CD8-positive, alpha-beta memory T cell (primary cell): ENCODE data around the gene MS4A4A. TPM values are rescaled to one million over a fixed set of nuclear protein-coding genes. Genes with fewer than 3 reads are reported as not detected.

Source experiments
- CTCF ChIA-PET: fragments of 350-600 bp; sonication (Branson Sonifier 250); formaldehyde crosslinking; loops from one replicate; lab custom pipeline; 2021; ENCODE audit warnings: antibody characterized with exemption; lab: Charles Lee
- POLR2A ChIA-PET: fragments of 350-600 bp; sonication (Branson Sonifier 250); formaldehyde crosslinking; loops from one replicate; lab custom pipeline; 2021; ENCODE audit warnings: antibody characterized with exemption; lab: Charles Lee
- DNase-seq, 5 donors: peaks; one replicate each; pipeline versions ENCODE4 v3.0.0 to v3.0.0-alpha.2; 2020 to 2022; ENCODE audit warnings: mixed read lengths in 1 of 5
- H3K27ac ChIP-seq: one replicate; pipeline ENCODE4 v1.7.0; 2013; ENCODE audit warnings: low read depth, mild to moderate bottlenecking, low read length, moderate library complexity
- H3K27me3 ChIP-seq: 2 replicates; pipeline ENCODE4 v1.7.0; 2013; ENCODE audit warnings: low read length, mild to moderate bottlenecking; ENCODE audit not compliant: insufficient read depth, poor library complexity, severe bottlenecking
- H3K36me3 ChIP-seq: 2 replicates; pipeline ENCODE4 v1.7.0; 2013; ENCODE audit warnings: mild to moderate bottlenecking, low read length, moderate library complexity; ENCODE audit not compliant: insufficient read depth
- H3K4me1 ChIP-seq: 2 replicates; pipeline ENCODE4 v1.7.0; 2013; ENCODE audit warnings: mild to moderate bottlenecking, low read length, moderate library complexity; ENCODE audit not compliant: insufficient read depth
- H3K4me3 ChIP-seq: 2 replicates; pipeline ENCODE4 v1.7.0; 2013; ENCODE audit warnings: mild to moderate bottlenecking, low read length
- H3K9me3 ChIP-seq: 2 replicates; pipeline ENCODE4 v1.7.0; 2013; ENCODE audit warnings: mild to moderate bottlenecking, low read length
- H3K27ac Mint-ChIP-seq, 8 donors: one replicate each; pipeline ENCODE4 v1.8.0; 2020 to 2021; ENCODE audit warnings: mixed read lengths in 8 of 8, mild to moderate bottlenecking in 6 of 8, inconsistent platforms in 3 of 8, moderate library complexity in 3 of 8
- H3K27me3 Mint-ChIP-seq, 2 donors: one replicate each; pipeline ENCODE4 v1.8.0; 2020 to 2021; ENCODE audit warnings: mixed read lengths in 2 of 2, mild to moderate bottlenecking in 1 of 2, moderate library complexity in 1 of 2
- H3K36me3 Mint-ChIP-seq, 3 donors: one replicate each; pipeline ENCODE4 v1.8.0; 2020 to 2021; ENCODE audit warnings: mixed read lengths in 3 of 3, inconsistent platforms in 1 of 3, mild to moderate bottlenecking in 1 of 3
- H3K4me1 Mint-ChIP-seq, 3 donors: one replicate each; pipeline ENCODE4 v1.8.0; 2020 to 2021; ENCODE audit warnings: mixed read lengths in 3 of 3, inconsistent platforms in 1 of 3, mild to moderate bottlenecking in 1 of 3
- H3K4me3 Mint-ChIP-seq, 7 donors: one replicate each; pipeline ENCODE4 v1.8.0; 2020 to 2021; ENCODE audit warnings: mixed read lengths in 7 of 7, mild to moderate bottlenecking in 6 of 7, moderate library complexity in 4 of 7, inconsistent platforms in 2 of 7
- H3K9me3 Mint-ChIP-seq, 5 donors: one replicate each; pipeline ENCODE4 v1.8.0; 2020 to 2022; ENCODE audit warnings: mixed read lengths in 5 of 5, mild to moderate bottlenecking in 3 of 5, moderate library complexity in 2 of 5, inconsistent platforms in 1 of 5
- polyA plus RNA-seq: library from polyadenylated mRNA; unstranded; fragments of 300-500 nt; fragmentation: Illumina TruSeq; gene quantifications from one replicate; pipeline ENCODE4 v1.2.3, GENCODE V29; 2021
- total RNA-seq, 2 experiments: library from RNA; stranded (reverse); gene quantifications; one replicate each; pipeline ENCODE4 v1.2.3, GENCODE V29; 2021

MS4A4A gene
- total and polyA plus RNA-seq, 3 experiments from 2014 or later = 0.20 TPM; not detected in 2

DNA sequence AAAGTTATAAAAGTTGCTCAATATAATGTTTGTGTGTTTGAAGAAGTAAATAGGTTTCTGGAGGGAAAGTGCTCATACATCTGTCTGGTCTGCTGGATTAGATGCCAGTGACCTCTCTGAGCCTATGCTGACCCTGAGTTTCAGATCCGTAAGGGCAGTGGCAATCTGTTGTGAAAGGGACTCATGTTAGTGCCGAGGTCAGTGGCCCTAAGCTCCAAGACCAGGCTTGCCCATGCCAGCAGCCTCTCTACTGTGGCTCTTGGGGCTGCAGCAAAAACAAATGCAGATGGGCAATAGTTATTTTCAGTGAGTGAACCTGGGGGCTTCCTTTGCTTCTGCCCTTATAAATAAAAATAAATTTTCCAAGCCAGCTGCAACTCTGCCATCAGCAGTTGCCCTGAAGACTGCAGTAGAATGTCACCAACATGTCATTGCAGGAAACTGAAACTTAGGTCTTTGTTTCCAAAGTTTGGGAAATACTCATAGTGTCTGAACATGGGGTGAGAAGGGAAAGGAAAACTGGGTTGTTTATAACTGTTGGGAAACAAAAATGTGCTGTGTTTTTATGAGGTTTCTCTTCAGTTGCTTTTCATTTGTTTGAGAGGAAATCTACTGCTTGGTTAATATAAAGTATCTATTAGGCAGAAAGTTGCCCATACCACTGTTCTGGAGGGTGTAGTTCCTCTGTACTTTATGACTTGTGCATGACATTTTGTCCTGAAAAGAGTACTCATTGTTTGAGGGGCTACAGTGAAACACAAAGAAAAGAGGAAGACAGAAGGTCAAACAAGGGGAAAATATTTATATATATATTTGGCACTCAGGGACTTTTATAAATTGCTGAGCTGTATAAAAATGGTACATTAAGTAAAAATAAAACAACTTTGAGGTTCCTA lies 28.0 kb upstream of the MS4A4A start:
- H3K4me1 Mint-ChIP-seq = no peaks in the 10 kb centered on the region
- H3K4me3 ChIP-seq = no peak overlapping the region
- H3K27me3 ChIP-seq = no peaks in the 10 kb centered on the region
- no peak overlapping the region for H3K27ac Mint-ChIP-seq
- no peak overlapping the region for H3K4me3 Mint-ChIP-seq
- ChIA-PET POLR2A (no interaction called here), CTCF (interaction anchor here (0.6 to 1.3 kb wide), 4 partner anchors 19 to 498 kb away, joined by 3 to 6 read pairs (median 4); partner anchors contain the start of gene STX3)
- no peak for DNase-seq
- no peaks in the 10 kb centered on the region for H3K36me3 Mint-ChIP-seq
- H3K9me3 ChIP-seq = no peaks in the 10 kb centered on the region
- no peaks in the 10 kb centered on the region for H3K4me1 ChIP-seq
- peaks cover 0 to 3% (median 0%) of the 10 kb centered on the region in 5 donors for H3K9me3 Mint-ChIP-seq
- no peaks in the 10 kb centered on the region for H3K36me3 ChIP-seq
- H3K27ac ChIP-seq = no peak overlapping the region
- H3K27me3 Mint-ChIP-seq = peaks cover 11 to 43% of the 10 kb centered on the region in 2 donors

DNA sequence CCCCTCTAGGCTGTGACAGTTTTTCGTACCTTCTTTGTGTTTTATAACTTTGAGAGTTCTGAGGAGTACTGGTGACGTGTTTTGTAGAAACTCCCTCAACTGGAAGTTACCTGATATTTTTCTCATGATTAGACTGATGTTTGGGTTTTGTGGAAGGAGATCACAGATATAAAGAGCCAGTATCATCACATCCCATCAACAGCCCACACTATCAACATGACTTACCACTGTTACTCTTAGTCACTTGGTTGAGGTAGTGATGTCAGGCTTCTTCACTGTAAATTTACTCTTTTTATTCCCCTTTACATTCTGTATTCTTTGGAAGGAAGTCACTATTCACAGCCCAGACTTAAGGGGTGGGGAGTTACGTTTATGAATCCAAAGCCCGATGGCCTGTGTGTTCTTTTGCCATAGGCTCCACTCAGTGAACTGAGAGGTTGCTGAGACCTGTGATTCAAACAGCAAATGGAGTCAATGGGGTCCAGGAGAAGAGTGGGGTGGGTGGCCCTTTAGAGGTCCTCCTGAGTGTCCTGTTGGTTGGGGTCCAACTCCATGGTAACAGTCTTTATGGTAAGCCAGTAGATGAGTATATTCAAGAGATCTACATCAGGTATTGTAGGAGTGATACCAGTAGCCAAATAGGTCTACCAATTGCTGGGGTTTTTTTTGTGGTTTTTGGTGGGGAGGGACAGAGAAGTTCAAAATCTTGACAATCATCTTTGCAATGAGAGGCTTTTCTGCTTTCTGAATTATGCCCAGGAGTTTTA lies 22.3 kb upstream of the MS4A4A start:
- no peaks in the 10 kb centered on the region for H3K36me3 ChIP-seq
- CTCF ChIA-PET = no interaction called here
- Mint-ChIP-seq H3K27ac (no peak overlapping the region), H3K4me3 (no peak overlapping the region), H3K27me3 (peaks cover 0 to 25% of the 10 kb centered on the region in 2 donors), H3K36me3 (no peaks in the 10 kb centered on the region), H3K4me1 (no peaks in the 10 kb centered on the region), H3K9me3 (peaks cover 0 to 4% (median 2%) of the 10 kb centered on the region in 5 donors)
- POLR2A ChIA-PET = no interaction called here
- no peaks in the 10 kb centered on the region for H3K9me3 ChIP-seq
- no peaks in the 10 kb centered on the region for H3K27me3 ChIP-seq
- no peak overlapping the region for H3K4me3 ChIP-seq
- no peak overlapping the region for H3K27ac ChIP-seq
- no peaks in the 10 kb centered on the region for H3K4me1 ChIP-seq
- no peak for DNase-seq

DNA sequence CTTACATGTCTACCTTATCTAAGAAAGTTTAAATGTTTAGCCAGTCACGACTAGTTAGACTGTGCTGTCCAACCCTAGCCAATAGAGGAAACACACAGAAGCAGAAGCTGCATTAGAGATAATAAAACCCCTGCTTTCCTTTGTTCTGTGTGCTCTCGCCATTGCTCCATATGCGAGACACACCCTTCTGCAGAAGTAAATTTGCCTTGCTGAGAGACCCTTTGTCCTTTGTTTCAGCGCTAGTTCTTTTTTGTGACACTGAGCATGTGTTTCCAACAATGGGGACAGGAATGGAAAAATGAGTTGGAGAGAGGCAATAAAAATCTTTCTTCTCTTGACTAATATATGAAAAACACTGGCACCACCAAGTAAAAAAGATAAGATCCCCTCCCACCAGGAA lies 19.5 kb upstream of the MS4A4A start:
- H3K27ac ChIP-seq = no peak overlapping the region
- POLR2A ChIA-PET = no interaction called here
- Mint-ChIP-seq H3K27ac (no peak overlapping the region), H3K27me3 (peaks cover 0 to 16% of the 10 kb centered on the region in 2 donors), H3K4me1 (no peaks in the 10 kb centered on the region), H3K36me3 (no peaks in the 10 kb centered on the region), H3K9me3 (peaks cover 0 to 4% (median 0%) of the 10 kb centered on the region in 5 donors), H3K4me3 (no peak overlapping the region)
- H3K27me3 ChIP-seq = no peaks in the 10 kb centered on the region
- CTCF ChIA-PET = interaction anchor here (1.0 kb wide), 1 partner anchor 10 kb away, joined by 5 read pairs; no protein-coding TSS in a partner anchor
- H3K4me1 ChIP-seq = no peaks in the 10 kb centered on the region
- H3K4me3 ChIP-seq = no peak overlapping the region
- no peaks in the 10 kb centered on the region for H3K36me3 ChIP-seq
- no peaks in the 10 kb centered on the region for H3K9me3 ChIP-seq
- no peak for DNase-seq

DNA sequence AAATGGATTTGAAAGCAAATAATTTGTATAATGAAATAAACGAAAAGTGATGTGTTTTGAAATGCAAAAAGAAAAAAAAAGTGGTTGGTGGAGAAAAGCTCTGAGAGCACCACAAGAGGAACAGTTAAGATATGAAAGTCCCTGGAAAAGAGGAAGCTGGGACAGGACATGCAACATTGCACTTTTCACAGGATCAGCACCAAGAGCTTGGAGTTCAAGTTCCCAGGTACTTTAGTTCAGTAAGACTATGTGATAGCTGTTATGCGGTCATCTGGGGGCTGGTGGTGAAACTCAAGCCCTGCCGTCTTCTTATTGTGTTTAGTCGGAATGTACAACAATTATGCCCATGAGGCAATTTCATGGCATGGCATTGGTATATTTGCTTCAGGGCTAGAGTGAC lies 17.1 kb upstream of the MS4A4A start:
- CTCF ChIA-PET = interaction anchor here (1.1 kb wide), 1 partner anchor 8 kb away, joined by 3 read pairs; no protein-coding TSS in a partner anchor
- H3K4me1 ChIP-seq = no peaks in the 10 kb centered on the region

DNA sequence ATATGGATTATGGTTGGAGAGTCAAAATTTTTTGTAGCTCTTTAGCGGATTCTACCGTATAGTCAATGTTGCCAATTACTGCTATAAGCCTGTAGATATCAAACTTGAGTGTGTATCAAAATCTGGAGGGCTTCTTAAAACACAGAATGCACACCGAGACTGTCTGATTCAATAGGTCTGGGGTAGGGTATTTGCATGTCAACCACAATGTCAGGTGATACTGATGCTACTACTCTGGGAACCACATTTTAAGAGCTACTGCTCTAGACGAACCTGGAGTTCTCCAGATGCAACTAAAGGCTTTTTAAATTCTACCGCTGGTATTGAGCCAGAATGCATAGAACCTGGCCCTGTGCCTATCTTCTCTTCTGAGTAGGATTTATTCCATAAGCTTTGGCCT lies 15.8 kb upstream of the MS4A4A start:
- Mint-ChIP-seq H3K9me3 (peaks cover 0 to 4% (median 0%) of the 10 kb centered on the region in 5 donors), H3K27me3 (peaks cover 2 to 14% of the 10 kb centered on the region in 2 donors), H3K4me3 (no peak overlapping the region), H3K27ac (no peak overlapping the region), H3K4me1 (no peaks in the 10 kb centered on the region), H3K36me3 (no peaks in the 10 kb centered on the region)
- no peak overlapping the region for H3K4me3 ChIP-seq
- H3K36me3 ChIP-seq = no peaks in the 10 kb centered on the region
- POLR2A ChIA-PET = no interaction called here
- no peaks in the 10 kb centered on the region for H3K9me3 ChIP-seq
- CTCF ChIA-PET = interaction anchor here (0.7 to 1.7 kb wide), 5 partner anchors 9 to 13 kb away, joined by 3 to 6 read pairs (median 4); no protein-coding TSS in a partner anchor
- DNase-seq = no peak
- no peaks in the 10 kb centered on the region for H3K4me1 ChIP-seq
- no peak overlapping the region for H3K27ac ChIP-seq
- no peaks in the 10 kb centered on the region for H3K27me3 ChIP-seq

More for the DNA sequence above, 17.1 kb upstream of the MS4A4A start:
- Histone ChIP-seq H3K27me3 (no peaks in the 10 kb centered on the region), H3K36me3 (no peaks in the 10 kb centered on the region), H3K4me3 (no peak overlapping the region), H3K27ac (no peak overlapping the region), H3K9me3 (no peaks in the 10 kb centered on the region)
- Mint-ChIP-seq H3K27ac (no peak overlapping the region), H3K27me3 (peaks cover 2 to 14% of the 10 kb centered on the region in 2 donors), H3K9me3 (peaks cover 0 to 4% (median 0%) of the 10 kb centered on the region in 5 donors), H3K36me3 (no peaks in the 10 kb centered on the region), H3K4me3 (no peak overlapping the region), H3K4me1 (no peaks in the 10 kb centered on the region)
- POLR2A ChIA-PET = no interaction called here
- no peak for DNase-seq

DNA sequence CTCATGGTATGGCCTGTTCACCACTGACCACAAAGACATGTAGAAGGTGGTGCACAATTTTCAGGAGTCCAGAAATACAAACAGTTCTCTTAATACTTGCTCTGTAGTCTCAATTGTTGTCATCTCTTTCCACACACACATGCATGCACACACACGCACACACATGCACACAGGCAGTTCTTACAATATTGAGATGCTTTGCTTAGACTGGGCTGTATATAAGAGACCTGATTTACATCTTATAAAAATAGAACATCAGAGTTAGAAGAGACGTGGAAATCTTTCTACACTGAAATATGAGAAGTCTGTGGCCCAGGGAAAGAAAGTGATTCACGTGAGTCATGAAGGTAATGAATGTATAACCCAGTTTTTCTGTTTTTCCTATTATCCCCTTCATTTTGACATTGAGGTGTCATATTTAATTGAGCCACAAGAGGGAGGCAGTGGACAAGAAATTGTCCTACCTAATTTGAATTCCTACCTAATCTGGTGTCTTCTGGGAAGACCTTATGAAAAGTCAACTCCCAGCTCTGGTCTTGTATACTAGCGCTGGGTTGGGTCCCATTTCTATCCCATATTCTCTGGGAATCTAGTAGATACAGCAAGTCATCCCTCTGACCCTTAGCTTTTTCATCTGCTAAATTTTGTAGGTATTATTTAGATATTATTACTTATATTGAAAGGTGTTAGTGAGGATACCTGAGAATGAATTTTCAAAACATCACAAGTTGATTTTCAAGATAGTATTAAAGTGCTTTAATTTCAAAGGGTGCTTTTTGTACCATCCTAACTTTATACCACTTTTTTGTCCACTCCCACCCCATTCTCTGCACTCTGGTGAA lies 14.9 kb upstream of the MS4A4A start:
- DNase-seq = no peak
- no peaks in the 10 kb centered on the region for H3K4me1 Mint-ChIP-seq
- no peak overlapping the region for H3K4me3 ChIP-seq
- no peaks in the 10 kb centered on the region for H3K9me3 ChIP-seq
- ChIA-PET POLR2A (no interaction called here), CTCF (interaction anchor here (0.7 to 1.7 kb wide), 5 partner anchors 8 to 14 kb away, joined by 3 to 6 read pairs (median 4); no protein-coding TSS in a partner anchor)
- H3K27ac Mint-ChIP-seq = no peak overlapping the region
- no peaks in the 10 kb centered on the region for H3K27me3 ChIP-seq
- H3K4me1 ChIP-seq = no peaks in the 10 kb centered on the region
- no peaks in the 10 kb centered on the region for H3K36me3 ChIP-seq
- no peak overlapping the region for H3K27ac ChIP-seq
- no peak overlapping the region for H3K4me3 Mint-ChIP-seq
- peaks cover 0 to 6% (median 0%) of the 10 kb centered on the region in 5 donors for H3K9me3 Mint-ChIP-seq
- peaks cover 2 to 14% of the 10 kb centered on the region in 2 donors for H3K27me3 Mint-ChIP-seq
- no peaks in the 10 kb centered on the region for H3K36me3 Mint-ChIP-seq

DNA sequence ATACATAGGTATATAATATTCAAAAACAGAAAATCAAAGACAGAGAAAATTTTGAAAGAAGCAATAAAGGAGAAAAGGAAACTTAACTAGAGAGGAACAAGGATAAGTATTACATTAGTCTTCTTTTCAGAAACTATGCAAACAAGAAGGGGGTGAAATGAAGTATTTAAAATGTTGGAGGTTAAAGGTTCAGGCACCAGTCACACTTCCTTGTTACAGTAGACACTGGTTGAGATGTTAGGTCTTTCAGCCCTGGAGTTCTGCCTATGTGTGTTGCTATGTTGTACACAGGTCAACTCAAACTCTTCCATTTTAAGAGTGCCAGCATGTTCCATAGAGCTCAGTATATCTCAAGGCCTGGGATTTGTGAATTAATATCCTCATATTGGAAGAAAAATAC lies 6.0 kb upstream of the MS4A4A start:
- Mint-ChIP-seq H3K9me3 (peaks cover 0 to 2% (median 0%) of the 10 kb centered on the region in 5 donors), H3K27me3 (peaks cover 8 to 42% of the 10 kb centered on the region in 2 donors), H3K4me3 (no peak overlapping the region), H3K27ac (no peak overlapping the region), H3K4me1 (no peaks in the 10 kb centered on the region), H3K36me3 (no peaks in the 10 kb centered on the region)
- no peaks in the 10 kb centered on the region for H3K4me1 ChIP-seq
- CTCF ChIA-PET = no interaction called here
- no peaks in the 10 kb centered on the region for H3K36me3 ChIP-seq
- POLR2A ChIA-PET = no interaction called here
- no peaks in the 10 kb centered on the region for H3K9me3 ChIP-seq
- no peak overlapping the region for H3K27ac ChIP-seq
- H3K27me3 ChIP-seq = no peaks in the 10 kb centered on the region
- H3K4me3 ChIP-seq = no peak overlapping the region
- DNase-seq = no peak
